Measurements from ENCODE around the gene NUDT1. TPM values are rescaled to one million over a fixed set of nuclear protein-coding genes. Genes with fewer than 3 reads are reported as not detected.

Gene NUDT1
- total and polyA plus RNA-seq, 2 experiments from 2014 or later: 9.6 to 16.3 TPM

DNA sequence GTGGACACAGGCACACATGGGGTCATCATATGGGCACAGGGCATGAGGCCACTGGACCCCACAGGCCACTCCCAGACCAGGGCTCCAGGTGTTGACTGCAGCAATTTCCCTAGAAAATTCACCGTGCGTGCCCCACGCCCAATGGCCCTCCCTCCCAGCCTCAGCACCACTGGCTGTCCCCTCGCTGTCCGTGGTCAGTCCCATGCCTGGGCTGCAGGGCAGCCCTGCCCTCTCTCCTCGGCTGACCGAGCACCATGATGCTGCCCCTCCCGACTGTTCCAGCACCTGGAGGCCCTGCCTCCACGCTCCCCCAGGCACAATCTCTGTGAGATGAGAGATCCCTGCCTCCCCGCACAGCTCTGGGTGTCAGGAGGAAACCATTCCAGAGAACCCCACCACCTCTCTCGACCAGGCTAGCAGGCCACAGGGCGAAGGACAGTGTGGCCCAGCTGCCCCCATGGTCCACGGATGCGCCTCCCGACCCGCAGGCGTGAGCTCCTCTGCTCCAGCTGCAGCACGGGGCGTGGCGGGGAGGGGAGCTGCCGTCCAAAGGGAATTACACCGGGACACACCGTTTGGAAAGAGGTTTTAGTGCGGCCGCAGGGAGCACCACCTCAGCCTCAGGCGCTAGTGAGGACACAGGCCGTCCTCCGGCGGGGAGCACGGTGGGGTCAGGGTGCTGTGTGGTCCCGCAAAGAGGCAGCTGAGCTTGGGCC, 12.6 kb downstream of the NUDT1 start:
- no peaks in the 10 kb centered on the region for H3K36me3 ChIP-seq (replicated peaks; ENCODE audit: insufficient read depth, low read depth)
- 96% methylated on average over 31 of the region's 31 CpGs for WGBS (ENCODE audit: low lambda C conversion rate, missing lambda C conversion rate)
- TF ChIP-seq, protein P1, sequence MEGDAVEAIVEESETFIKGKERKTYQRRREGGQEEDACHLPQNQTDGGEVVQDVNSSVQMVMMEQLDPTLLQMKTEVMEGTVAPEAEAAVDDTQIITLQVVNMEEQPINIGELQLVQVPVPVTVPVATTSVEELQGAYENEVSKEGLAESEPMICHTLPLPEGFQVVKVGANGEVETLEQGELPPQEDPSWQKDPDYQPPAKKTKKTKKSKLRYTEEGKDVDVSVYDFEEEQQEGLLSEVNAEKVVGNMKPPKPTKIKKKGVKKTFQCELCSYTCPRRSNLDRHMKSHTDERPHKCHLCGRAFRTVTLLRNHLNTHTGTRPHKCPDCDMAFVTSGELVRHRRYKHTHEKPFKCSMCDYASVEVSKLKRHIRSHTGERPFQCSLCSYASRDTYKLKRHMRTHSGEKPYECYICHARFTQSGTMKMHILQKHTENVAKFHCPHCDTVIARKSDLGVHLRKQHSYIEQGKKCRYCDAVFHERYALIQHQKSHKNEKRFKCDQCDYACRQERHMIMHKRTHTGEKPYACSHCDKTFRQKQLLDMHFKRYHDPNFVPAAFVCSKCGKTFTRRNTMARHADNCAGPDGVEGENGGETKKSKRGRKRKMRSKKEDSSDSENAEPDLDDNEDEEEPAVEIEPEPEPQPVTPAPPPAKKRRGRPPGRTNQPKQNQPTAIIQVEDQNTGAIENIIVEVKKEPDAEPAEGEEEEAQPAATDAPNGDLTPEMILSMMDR (IDR thresholded peaks at IDR 0.05; ENCODE audit: poor library complexity): no peak
- TF ChIP-seq EZH2phosphoT487 (IDR thresholded peaks at IDR 0.05; ENCODE audit: low read depth, severe bottlenecking, unreplicated experiment) (no peak), EZH2 (IDR thresholded peaks at IDR 0.05; ENCODE audit: borderline replicate concordance) (no peak)

DNA sequence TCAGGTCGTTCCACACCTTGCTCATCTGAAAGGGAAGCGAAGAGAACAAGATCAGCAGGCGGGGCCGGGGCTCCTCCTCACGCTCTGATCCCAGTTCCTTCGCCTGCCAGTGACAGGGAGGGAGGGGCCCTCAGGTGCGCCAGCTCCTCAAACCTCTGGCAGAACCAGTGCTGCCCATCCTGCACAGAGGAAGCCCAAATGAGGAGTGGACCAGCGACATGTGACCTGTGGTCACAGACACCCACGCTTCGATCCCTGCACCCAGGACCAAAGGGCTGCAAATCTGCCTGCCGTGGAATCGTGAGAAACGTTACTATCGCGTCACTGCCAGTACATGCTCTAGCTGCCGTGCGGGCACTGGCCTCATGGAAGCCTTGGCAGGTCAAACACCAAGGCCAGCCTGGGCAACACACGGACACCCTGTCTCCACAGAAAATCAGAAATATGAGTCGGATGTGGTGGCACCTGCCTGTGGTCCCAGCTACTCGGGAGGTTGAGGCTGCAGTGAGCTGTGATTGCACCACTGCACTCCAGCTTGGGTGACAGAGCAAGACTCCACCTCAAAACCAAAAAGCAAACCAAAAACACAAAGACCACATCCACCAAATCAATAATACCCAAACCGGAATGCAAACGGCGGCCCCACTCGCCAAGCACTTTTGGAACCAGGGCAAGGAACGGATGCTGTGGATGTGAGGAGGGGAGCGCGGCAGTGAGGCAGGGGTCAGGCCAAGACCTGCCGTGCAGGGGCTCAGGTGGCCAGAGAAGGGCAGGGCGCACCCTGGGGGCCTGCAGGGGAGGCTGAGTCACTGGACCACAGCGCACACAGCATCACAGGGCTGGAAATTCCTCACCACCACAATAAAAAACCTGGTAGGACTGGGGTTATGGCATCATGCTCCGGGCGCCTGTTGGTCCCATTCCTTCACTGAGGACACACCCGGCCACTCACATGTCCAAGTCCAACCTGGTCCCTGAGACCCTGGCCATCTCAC, 13.4 kb downstream of the NUDT1 start:
- Histone ChIP-seq H3K9me2 (replicated peaks; ENCODE audit: insufficient read depth) (no peaks in the 10 kb centered on the region), H3K36me3 (replicated peaks; ENCODE audit: insufficient read depth, low read depth) (no peaks in the 10 kb centered on the region), H3K79me2 (no peaks in the 10 kb centered on the region), H2AFZ (no peak overlapping the region), H3K4me3 (no peak overlapping the region), H3K4me2 (no peak overlapping the region), H4K20me1 (ENCODE audit: insufficient read depth, poor library complexity, severe bottlenecking) (no peaks in the 10 kb centered on the region), H3K27me3 (no peaks in the 10 kb centered on the region), H3K4me1 (ENCODE audit: insufficient read depth) (no peaks in the 10 kb centered on the region), H3K27ac (no peak overlapping the region), H3K9me3 (ENCODE audit: low read depth) (no peaks in the 10 kb centered on the region)
- TF ChIP-seq EZH2phosphoT487 (IDR thresholded peaks at IDR 0.05; ENCODE audit: low read depth, severe bottlenecking, unreplicated experiment) (no peak), EZH2 (IDR thresholded peaks at IDR 0.05; ENCODE audit: borderline replicate concordance) (no peak)
- WGBS (ENCODE audit: low lambda C conversion rate, missing lambda C conversion rate): 93% methylated on average over 33 of the region's 33 CpGs
- DNase-seq (ENCODE audit: low spot score): no peak

More for the DNA sequence above, 12.6 kb downstream of the NUDT1 start:
- H3K4me2 ChIP-seq: no peak overlapping the region
- DNase-seq (ENCODE audit: low spot score): no peak
- H3K79me2 ChIP-seq: no peaks in the 10 kb centered on the region
- no peaks in the 10 kb centered on the region for H3K27me3 ChIP-seq
- no peaks in the 10 kb centered on the region for H3K9me3 ChIP-seq (ENCODE audit: low read depth)
- H4K20me1 ChIP-seq (ENCODE audit: insufficient read depth, poor library complexity, severe bottlenecking): no peaks in the 10 kb centered on the region
- H3K9me2 ChIP-seq (replicated peaks; ENCODE audit: insufficient read depth): no peaks in the 10 kb centered on the region
- H3K4me1 ChIP-seq (ENCODE audit: insufficient read depth): no peaks in the 10 kb centered on the region
- H3K4me3 ChIP-seq: no peak overlapping the region
- H2AFZ ChIP-seq: no peak overlapping the region
- no peak overlapping the region for H3K27ac ChIP-seq

DNA sequence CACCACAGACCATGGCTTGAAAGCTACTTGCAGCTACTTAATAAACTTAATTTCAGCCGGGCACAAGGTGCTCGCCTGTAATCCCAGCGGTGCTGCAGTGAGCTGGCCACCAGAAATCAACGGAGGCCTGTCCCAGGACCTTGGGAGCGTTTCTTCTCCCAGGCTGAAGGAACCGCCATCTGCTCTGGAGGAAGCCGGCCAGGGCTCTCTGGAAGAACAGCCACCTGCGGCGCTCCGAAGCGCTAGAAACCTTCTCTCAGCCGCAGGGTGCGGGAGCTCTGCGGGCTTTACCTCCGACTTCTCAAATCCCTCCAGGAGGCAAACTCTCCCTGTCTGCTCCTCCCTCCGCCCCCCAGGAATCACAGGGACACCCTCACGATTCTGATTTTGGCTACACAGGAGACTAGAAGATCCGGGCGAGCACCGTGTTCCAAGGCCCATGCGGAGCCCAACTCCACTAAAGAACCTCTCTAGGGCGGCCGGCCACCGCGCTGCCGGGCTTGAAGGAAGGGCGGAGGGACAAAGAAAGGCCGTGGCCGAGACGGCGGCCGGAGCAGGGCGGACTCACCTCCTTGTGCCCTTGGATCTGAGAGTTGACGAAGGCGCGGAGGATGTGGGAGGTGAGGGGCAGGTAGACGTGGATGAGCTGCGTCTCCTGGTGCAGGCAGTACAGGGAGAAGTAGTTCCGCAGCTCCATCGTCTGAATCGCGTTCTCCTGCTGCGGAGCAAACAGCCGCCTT, 14.4 kb downstream of the NUDT1 start:
- TF ChIP-seq EZH2phosphoT487 (IDR thresholded peaks at IDR 0.05; ENCODE audit: low read depth, severe bottlenecking, unreplicated experiment) (no peak), EZH2 (IDR thresholded peaks at IDR 0.05; ENCODE audit: borderline replicate concordance) (no peak)
- TF ChIP-seq, protein P1 (IDR thresholded peaks at IDR 0.05; ENCODE audit: poor library complexity): no peak
- Histone ChIP-seq H3K4me2 (no peak overlapping the region), H3K27me3 (no peaks in the 10 kb centered on the region), H3K4me1 (ENCODE audit: insufficient read depth) (no peaks in the 10 kb centered on the region), H4K20me1 (ENCODE audit: insufficient read depth, poor library complexity, severe bottlenecking) (no peaks in the 10 kb centered on the region), H3K9me2 (replicated peaks; ENCODE audit: insufficient read depth) (no peaks in the 10 kb centered on the region), H3K36me3 (replicated peaks; ENCODE audit: insufficient read depth, low read depth) (no peaks in the 10 kb centered on the region), H3K79me2 (no peaks in the 10 kb centered on the region), H3K27ac (no peak overlapping the region), H3K4me3 (no peak overlapping the region), H3K9me3 (ENCODE audit: low read depth) (no peaks in the 10 kb centered on the region), H2AFZ (no peak overlapping the region)
- 97% methylated on average over 43 of the region's 44 CpGs for WGBS (ENCODE audit: low lambda C conversion rate, missing lambda C conversion rate)
- DNase-seq (ENCODE audit: low spot score): no peak

Data from hepatocyte (in vitro differentiated cells).